Measurements from ENCODE around the gene ERAL1. TPM values are rescaled to one million over a fixed set of nuclear protein-coding genes. Genes with fewer than 3 reads are reported as not detected.
A peak's percentile ranks its signal among the peaks of the same experiment; 100 is the strongest.

ERAL1 gene
- total RNA-seq, 4 donors from 2014 or later, result 39.4 to 45.2 (median 41.6) TPM

DNA sequence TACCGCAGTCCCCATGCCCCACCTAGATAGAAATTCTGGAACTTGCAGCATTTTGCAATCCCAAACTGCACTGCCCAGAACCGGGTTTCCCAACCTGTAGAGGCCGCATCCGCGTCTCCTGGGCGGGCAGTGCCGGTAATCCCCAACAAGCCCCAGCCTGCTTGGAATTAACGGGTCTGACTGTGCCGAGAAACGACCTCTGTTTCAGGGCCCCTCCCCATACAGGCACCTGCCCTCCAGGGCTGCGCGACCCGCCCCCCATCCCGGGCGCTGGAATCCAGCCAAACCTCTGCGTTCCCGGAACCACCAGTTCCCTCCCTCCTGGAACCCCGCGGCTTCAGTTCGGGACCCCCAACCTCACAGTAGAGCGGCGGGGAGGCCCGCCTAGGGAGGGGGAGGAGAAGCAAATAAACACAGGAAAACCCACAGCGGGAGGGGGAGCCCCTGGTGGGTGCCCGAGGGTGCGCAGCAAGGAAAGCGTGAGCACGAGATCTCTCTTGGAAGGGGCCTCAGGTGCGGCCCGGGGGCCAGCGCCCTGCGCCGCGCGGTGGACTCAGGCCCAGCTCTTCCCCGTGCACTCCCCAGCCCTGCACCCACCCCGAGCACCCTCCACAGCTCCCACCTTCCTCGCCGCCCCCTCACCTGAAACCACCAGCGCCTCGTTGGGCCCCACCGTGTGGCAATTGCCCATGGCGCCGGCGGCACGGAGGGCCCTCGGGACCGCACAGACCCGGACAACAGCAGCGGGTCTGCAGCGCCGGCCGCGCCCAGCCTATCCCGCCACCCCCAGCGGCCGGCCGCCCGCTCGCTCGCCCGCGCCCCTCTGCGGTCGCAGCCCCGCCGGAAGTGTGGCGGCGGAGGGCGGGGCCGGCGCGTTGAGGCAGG is 42.3 kb downstream of the ERAL1 start, which contains the start of gene FLOT2:
TSS of gene FLOT2 (minus strand) at position 850 of the 885 bp plus-strand sequence. CDS start at position 691, 159 bp downstream.
- WGBS, 2 donors, result 0% methylated on average over 27 to 54 of the region's 73 CpGs
- no peak for TF ChIP-seq POLR2A (IDR thresholded peaks at IDR 0.05)
- TF ChIP-seq, protein P1, sequence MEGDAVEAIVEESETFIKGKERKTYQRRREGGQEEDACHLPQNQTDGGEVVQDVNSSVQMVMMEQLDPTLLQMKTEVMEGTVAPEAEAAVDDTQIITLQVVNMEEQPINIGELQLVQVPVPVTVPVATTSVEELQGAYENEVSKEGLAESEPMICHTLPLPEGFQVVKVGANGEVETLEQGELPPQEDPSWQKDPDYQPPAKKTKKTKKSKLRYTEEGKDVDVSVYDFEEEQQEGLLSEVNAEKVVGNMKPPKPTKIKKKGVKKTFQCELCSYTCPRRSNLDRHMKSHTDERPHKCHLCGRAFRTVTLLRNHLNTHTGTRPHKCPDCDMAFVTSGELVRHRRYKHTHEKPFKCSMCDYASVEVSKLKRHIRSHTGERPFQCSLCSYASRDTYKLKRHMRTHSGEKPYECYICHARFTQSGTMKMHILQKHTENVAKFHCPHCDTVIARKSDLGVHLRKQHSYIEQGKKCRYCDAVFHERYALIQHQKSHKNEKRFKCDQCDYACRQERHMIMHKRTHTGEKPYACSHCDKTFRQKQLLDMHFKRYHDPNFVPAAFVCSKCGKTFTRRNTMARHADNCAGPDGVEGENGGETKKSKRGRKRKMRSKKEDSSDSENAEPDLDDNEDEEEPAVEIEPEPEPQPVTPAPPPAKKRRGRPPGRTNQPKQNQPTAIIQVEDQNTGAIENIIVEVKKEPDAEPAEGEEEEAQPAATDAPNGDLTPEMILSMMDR (IDR thresholded peaks at IDR 0.05), result no peak
- intact Hi-C loops (cut with DNase I; ENCODE audit: low total_unique reads), result no loop called here
- H3K4me3 ChIP-seq (ENCODE audit: low read depth, poor library complexity, severe bottlenecking), result peak within 1 kb of the TSS; percentile 83
- peak; percentile 73 to 94 for DNase-seq (ENCODE audit: low spot score in 2 of 2)

DNA sequence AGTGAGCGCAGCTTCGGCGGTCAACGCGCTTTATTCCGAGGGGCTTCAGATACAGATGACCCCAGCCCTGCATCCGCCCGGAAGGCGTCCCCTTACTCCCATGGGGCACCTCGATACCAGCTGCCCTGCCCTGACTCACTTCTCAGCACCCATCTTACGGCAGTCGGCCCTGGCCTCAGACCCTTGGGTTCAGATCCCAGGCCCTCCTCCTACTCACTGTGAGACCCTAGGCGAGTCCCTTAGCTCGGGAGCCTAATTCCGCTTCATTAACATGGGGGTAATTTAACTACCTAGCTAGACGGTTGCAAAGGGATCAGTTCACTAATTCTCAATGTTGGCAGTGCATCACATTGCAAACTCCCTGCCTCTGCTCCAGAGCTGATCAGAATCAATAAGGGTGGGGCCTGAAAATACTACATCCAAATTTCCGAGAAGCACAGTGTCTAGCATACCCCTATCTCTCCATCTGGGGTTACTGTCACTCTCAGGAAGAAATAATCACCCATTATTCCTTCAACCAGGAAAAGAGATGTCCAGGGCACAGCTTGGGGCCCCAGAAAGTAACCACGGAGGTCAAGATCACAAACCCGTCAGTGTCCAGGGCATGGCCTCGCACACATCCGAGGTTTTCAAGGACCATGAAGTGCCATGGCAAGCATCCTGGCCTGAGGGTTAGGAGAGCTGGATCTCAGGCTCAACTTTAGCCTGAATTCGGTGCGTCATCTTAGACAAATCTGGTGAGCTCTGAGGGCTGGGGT is 43.1 kb downstream of the ERAL1 start:
- TF ChIP-seq POLR2A (IDR thresholded peaks at IDR 0.05), result no peak
- TF ChIP-seq, protein P1 (IDR thresholded peaks at IDR 0.05), result no peak
- intact Hi-C loops (cut with DNase I; ENCODE audit: low total_unique reads), result no loop called here

DNA sequence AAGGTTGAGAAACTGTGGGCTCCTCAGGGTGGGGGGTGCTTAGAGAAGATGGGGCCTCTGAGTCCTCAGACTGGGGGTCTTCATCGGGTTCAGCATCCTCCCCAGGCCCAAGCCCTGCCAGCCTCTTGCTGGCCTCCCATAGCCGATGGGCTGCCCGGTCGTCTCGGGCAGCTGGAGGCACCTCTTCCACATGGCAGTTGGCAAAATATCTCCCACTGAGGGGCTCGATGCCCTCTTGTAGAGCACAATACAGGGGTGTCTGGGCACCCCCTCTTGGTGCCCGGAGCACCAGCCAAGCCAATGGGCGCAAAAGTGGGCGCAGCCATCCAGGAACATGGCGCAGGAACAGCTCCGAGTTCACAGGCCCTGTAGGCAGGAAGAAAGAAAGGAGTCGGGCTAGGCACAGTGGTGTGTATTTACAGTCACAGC is 43.7 kb downstream of the ERAL1 start:
- 76 to 85% methylated on average over 8 to 12 of the region's 12 CpGs for WGBS, 2 donors
- no peak for DNase-seq (ENCODE audit: low spot score in 2 of 2)
- H3K4me3 ChIP-seq (ENCODE audit: low read depth, poor library complexity, severe bottlenecking), result no peak overlapping the region
- intact Hi-C loops (cut with DNase I; ENCODE audit: low total_unique reads), result no loop called here
- TF ChIP-seq POLR2A (IDR thresholded peaks at IDR 0.05), result no peak
- TF ChIP-seq, protein P1 (IDR thresholded peaks at IDR 0.05), result no peak

More for the DNA sequence above, 43.1 kb downstream of the ERAL1 start:
- no peak for DNase-seq (ENCODE audit: low spot score in 2 of 2)
- peak overlapping the region; percentile 83 for H3K4me3 ChIP-seq (ENCODE audit: low read depth, poor library complexity, severe bottlenecking)
- WGBS, 2 donors, result 21 to 34% methylated on average over 14 to 22 of the region's 23 CpGs

DNA sequence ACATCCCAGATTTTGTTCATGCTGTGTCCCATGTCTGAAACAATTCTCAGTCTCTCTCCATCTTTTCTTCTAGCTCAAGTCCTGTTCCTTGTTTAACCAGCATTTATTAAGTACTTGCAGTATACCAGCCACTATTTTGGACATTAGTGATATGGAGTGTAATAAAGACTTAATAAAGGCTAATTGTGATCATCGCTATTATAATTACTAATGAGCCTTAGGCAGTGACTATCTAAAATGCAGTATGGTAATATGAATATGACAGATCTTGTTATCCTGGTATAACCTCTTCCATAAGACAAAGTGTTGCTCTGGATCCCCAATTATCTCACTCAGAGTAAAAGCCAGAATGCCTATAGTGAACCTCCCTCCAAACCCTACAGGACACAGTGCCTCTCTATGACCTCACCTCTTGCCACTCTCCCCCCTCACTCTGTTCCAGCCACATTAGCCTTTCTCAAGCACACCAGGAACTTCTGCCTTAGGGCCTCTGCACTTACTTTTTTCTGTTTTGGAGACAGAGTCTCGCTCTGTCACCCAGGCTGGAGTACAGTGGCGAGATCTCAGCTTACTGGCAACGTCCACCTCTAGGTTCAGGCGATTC is 44.5 kb downstream of the ERAL1 start:
- intact Hi-C loops (cut with DNase I; ENCODE audit: low total_unique reads), result no loop called here
- TF ChIP-seq, protein P1 (IDR thresholded peaks at IDR 0.05), result no peak
- no peak for TF ChIP-seq POLR2A (IDR thresholded peaks at IDR 0.05)
- DNase-seq (ENCODE audit: low spot score in 2 of 2), result no peak
- WGBS, 2 donors, result 68 to 86% methylated on average over 5 of the region's 5 CpGs
- no peak overlapping the region for H3K4me3 ChIP-seq (ENCODE audit: low read depth, poor library complexity, severe bottlenecking)

DNA sequence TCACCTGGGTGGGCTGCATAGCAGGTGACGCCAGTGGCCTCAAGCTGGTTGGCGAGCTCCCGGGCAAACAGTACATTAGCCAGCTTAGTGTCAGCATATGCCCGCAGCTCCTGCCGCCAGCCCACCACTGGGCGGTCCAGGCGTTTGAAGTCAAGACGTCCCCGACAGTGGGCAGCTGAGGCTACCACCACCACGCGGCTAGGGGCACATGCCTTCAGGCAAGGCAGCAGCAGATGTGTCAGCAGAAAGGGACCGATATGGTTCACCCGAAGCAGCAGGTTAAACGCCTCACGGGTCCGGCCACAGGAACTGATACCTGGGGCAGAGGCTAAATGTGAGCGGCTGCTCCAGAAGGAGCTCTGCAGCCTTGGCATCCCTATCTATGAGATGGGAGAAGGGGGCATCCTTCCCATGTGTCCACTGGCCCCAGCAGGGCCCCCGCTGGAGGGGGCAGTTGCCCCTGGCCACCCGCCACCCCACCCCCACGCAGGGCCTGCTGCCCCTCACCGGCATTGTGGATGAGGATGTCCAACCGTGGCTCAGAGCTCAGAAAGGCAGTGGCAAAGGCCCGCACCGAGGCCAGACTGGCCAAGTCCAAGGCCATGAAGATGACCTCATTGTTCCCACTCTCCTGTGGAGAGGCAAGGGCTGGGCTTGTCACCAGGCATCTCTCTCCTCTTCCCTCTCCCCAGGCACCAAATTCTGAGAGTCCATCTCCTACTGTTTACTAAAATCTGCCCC is 46.3 kb downstream of the ERAL1 start:
- no peak for DNase-seq (ENCODE audit: low spot score in 2 of 2)
- intact Hi-C loops (cut with DNase I; ENCODE audit: low total_unique reads), result no loop called here
- 96 to 98% methylated on average over 16 to 24 of the region's 24 CpGs for WGBS, 2 donors
- TF ChIP-seq, protein P1 (IDR thresholded peaks at IDR 0.05), result no peak
- TF ChIP-seq POLR2A (IDR thresholded peaks at IDR 0.05), result no peak
- H3K4me3 ChIP-seq (ENCODE audit: low read depth, poor library complexity, severe bottlenecking), result no peak overlapping the region

All from lower leg skin (tissue), 4 donors.